Retinal pigment epithelial cell (primary cell): Measurements from ENCODE around the gene RCL1.

Source experiments
- DNase-seq: peaks from one replicate; pipeline ENCODE4 v3.0.0-alpha.2; 2010; ENCODE audit warnings: low read depth
- H3K4me3 ChIP-seq: 2 replicates; pipeline ENCODE4 v1.5.1; 2011; ENCODE audit warnings: mild to moderate bottlenecking, low read length, control low read depth, moderate library complexity
- CTCF ChIP-seq: conservative IDR thresholded peaks from 2 replicates; pipeline ENCODE4 v1.5.1; 2011; ENCODE audit warnings: low read depth, low read length, control low read depth, inconsistent platforms

Gene RCL1

GRCh38 chr9:4864234-4864661 is 71.5 kb downstream of the RCL1 start:
- no peak overlapping the region for H3K4me3 ChIP-seq
- no peak for DNase-seq
- no peak for TF ChIP-seq CTCF

GRCh38 chr9:4864698-4865097 is 72.0 kb downstream of the RCL1 start:
- DNase-seq: no peak
- no peak for TF ChIP-seq CTCF
- no peak overlapping the region for H3K4me3 ChIP-seq

DNA sequence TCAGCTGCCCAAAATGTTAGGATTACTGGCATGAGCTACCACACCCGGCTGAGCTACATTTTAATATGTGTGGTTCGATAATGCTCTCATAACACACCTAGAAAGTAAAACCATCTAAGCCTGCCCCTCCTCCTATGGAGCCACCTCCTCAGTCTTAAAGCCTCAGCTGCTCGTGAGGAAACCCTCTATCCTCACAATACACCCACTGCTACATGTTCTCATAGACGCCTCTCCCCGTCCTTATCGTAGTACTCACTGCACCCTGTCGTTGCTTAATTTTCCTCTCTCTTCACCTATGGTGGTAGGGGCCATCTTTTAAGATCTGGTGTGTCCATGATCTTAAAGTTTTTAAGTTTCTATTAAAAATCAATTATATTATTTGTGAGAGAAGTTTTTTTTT is 72.9 kb downstream of the RCL1 start:
- no peak overlapping the region for H3K4me3 ChIP-seq
- TF ChIP-seq CTCF: no peak
- DNase-seq: no peak

DNA sequence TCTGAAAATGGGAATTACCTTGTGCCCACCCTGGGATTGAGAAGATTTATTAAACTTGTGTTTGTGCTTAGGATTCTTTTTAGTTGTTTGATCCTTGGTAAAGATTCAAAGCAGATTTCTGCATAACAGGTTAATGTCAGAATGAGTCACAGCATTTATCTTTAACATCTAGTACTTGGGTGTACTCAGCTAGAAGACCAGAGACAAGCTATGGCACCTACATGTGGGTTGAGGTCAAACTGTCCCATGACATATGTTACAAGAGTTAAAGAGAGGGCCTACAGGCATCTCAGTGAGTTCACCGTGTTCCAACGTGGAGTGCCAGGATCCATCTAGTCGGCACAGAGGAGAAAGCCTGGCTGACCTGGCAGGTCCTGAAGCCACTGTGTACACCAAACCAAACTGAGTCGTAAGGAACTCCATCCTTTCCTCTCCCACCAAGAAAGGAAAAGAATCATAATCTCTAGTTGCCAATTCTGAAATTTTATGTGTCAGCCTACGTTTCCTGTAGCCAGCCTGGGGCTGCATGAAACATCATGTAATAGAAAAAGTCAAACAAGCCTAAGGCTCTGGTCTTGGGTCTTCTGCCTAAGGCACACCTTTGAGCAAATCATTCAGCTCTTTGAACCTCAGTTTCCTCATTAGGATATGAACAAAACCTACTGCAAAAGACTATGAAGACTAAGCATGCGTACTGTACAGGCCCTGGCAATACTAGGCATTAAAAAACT is 73.7 kb downstream of the RCL1 start:
- TF ChIP-seq CTCF: no peak
- H3K4me3 ChIP-seq: no peak overlapping the region
- no peak for DNase-seq

GRCh38 chr9:4873066-4873465 is 80.3 kb downstream of the RCL1 start:
- no peak for TF ChIP-seq CTCF
- DNase-seq: no peak
- no peak overlapping the region for H3K4me3 ChIP-seq

DNA sequence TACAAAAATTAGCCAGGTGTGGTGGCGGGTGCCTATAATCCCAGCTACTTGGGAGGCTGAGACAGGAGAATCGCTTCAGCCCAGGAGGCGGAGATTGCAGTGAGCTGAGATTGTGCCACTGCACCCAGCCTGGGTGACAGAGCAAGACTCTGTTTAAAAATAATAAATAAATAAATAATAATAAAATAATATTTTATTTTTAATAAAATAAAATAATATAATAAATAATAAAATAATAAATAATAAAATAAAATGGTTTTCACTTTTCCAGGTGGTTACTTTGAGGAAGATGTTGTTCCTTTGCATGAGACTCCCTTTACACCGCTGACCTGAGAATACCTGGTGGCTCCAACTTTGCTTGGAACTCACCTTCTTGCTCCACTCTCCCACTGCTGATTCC is 82.8 kb downstream of the RCL1 start:
- no peak overlapping the region for H3K4me3 ChIP-seq
- no peak for TF ChIP-seq CTCF
- no peak for DNase-seq

GRCh38 chr9:4879115-4879558 is 86.4 kb downstream of the RCL1 start:
- H3K4me3 ChIP-seq: no peak overlapping the region
- DNase-seq: no peak
- TF ChIP-seq CTCF: no peak
